Fibroblast of pulmonary artery (primary cell): ENCODE measurements around the gene TMEM9.
A peak's percentile ranks its signal among the peaks of the same experiment; 100 is the strongest.

ENCODE experiments used
- DNase-seq: peaks from one replicate; pipeline ENCODE4 v3.0.0-alpha.2; 2010; ENCODE audit warnings: low read depth
- H3K4me3 ChIP-seq: replicated peaks from 2 replicates; pipeline ENCODE4 v1.5.1; 2011; ENCODE audit warnings: low read depth, mild to moderate bottlenecking, control low read depth, low read length, moderate library complexity
- TF ChIP-seq, protein P1 (sequence below): IDR thresholded peaks from 2 replicates; pipeline ENCODE4 v1.5.1; 2011; ENCODE audit warnings: mild to moderate bottlenecking, control low read depth, low read length, inconsistent platforms; ENCODE audit errors: missing control alignments

The TMEM9 gene

DNA sequence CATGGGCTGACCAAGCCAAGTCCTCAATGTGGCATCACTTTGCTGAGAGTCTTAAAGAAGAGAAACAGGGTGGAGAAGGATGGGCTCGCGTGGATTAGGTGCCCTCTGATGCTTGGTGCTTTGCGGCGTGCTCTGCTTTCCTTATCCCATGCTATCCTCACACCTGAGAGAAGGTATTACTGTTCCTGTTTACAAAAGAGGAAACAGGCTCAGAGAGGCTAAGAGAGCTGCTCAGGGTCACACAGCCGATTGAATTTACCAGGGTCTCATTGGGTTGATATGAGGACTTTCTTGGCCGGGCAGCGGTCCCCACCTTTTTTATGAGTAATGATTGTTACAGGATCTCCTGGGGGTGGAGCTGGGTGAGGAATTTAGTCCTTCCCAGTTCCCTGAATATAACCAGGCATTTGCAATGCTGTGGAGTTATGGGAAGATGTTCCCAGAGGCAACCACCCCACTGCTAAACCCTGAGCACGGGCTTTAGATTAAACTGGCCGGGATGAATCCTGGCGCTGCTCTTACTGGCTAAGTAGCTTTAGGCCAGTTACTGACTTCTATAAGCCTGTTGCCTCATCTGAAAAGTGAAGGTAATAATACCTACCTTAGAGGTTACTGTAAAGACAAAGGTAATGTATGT, 31.8 kb downstream of the TMEM9 start:
- no peak overlapping the region for H3K4me3 ChIP-seq
- no peak for DNase-seq
- TF ChIP-seq, protein P1, sequence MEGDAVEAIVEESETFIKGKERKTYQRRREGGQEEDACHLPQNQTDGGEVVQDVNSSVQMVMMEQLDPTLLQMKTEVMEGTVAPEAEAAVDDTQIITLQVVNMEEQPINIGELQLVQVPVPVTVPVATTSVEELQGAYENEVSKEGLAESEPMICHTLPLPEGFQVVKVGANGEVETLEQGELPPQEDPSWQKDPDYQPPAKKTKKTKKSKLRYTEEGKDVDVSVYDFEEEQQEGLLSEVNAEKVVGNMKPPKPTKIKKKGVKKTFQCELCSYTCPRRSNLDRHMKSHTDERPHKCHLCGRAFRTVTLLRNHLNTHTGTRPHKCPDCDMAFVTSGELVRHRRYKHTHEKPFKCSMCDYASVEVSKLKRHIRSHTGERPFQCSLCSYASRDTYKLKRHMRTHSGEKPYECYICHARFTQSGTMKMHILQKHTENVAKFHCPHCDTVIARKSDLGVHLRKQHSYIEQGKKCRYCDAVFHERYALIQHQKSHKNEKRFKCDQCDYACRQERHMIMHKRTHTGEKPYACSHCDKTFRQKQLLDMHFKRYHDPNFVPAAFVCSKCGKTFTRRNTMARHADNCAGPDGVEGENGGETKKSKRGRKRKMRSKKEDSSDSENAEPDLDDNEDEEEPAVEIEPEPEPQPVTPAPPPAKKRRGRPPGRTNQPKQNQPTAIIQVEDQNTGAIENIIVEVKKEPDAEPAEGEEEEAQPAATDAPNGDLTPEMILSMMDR, result no peak

DNA sequence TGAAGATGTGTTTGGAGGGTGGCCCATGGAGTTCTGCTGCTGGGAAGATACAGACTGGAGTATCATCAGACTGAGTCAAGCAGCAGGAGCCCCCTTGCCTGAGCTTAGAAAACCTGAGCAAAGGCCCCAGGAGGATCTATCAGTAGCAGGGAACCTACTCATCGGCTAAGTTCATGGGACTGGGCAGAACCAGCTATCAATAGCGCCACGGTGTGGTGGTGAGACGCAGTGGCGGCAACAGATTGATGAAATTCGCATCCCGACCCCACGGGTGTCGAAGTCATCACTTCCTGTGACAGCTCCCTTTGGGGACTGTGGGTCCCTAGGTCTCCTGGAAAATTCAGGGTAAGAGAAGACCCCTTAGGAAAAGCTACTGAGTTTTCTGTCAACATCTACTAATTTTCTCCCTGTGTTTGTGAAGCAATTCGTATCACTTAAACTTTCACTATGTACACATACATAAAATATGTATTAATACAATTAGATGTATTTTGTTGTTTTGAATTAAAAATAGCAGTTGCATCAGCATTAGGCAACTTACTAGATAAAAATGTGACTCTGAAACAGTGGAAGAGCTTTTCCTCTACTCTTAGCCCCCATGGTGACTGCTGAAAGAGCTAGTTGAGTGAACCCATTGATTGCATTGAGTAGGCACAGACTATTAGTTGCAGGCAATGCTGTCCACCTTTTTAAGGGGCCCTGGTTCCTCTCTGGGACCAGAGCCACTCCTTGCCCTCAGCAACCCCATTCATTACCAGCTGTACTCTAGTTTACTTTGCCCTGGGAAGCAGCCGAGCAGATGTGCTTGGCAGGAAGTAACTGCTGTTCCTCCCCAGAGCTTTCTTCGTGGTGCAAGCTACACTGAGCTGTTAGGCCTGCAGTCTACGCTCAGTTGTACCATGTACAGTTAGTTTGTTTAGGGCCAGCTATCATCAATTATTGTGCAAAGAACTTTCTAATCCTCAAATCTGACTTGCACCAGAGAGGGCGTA, 34.8 kb downstream of the TMEM9 start:
- DNase-seq, result peak; percentile 48
- TF ChIP-seq, protein P1, result peak; percentile 72

DNA sequence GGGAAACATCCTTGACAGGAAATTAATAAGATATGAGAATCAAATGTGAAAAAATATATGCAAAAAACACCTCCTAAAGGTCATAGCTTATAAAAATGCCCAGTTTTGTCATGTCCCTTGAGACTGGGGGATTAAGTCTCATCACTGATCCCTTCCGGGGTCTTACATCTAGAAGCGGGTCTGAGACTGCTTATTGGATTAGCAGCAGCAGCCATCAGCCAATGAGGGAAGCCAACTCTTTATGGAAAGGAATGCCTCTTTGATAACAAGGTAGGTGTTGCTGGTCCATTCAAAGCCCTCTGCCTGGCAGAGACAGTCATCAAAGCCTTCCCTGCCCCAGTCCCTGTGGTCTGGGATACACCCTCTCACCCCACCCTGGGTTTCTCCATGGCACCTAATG, 38.2 kb downstream of the TMEM9 start:
- DNase-seq, result no peak
- TF ChIP-seq, protein P1, result no peak

More for the DNA sequence above, 34.8 kb downstream of the TMEM9 start:
- no peak overlapping the region for H3K4me3 ChIP-seq

DNA sequence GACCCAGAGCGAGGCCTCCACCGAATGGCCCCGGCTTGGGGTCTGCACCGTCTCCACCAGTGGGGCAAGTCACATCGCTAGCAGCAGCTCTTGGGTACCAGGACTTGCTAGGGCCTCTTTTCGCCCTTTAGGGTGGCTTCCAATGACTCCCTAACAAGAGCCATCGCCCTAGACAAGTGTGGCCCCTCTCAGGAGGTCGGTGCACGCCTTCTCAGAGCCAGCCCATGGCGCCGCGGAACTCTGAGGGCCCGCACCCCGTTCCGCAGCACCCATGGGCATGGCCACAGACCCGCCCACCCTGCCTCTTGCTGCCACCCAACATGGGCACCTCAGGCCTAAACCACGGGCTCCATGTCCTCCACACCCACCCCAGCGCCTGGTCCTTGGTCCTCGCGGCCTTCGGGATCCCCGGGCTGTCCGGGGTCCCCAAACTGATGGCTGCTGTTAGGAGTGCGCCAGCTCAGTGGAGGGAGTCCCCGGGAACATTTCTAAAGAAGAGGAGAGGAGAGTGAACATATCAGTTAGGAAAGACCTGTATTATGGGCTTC, 38.8 kb downstream of the TMEM9 start:
- no peak overlapping the region for H3K4me3 ChIP-seq
- TF ChIP-seq, protein P1, result no peak
- no peak for DNase-seq

More for the DNA sequence above, 38.2 kb downstream of the TMEM9 start:
- no peak overlapping the region for H3K4me3 ChIP-seq

DNA sequence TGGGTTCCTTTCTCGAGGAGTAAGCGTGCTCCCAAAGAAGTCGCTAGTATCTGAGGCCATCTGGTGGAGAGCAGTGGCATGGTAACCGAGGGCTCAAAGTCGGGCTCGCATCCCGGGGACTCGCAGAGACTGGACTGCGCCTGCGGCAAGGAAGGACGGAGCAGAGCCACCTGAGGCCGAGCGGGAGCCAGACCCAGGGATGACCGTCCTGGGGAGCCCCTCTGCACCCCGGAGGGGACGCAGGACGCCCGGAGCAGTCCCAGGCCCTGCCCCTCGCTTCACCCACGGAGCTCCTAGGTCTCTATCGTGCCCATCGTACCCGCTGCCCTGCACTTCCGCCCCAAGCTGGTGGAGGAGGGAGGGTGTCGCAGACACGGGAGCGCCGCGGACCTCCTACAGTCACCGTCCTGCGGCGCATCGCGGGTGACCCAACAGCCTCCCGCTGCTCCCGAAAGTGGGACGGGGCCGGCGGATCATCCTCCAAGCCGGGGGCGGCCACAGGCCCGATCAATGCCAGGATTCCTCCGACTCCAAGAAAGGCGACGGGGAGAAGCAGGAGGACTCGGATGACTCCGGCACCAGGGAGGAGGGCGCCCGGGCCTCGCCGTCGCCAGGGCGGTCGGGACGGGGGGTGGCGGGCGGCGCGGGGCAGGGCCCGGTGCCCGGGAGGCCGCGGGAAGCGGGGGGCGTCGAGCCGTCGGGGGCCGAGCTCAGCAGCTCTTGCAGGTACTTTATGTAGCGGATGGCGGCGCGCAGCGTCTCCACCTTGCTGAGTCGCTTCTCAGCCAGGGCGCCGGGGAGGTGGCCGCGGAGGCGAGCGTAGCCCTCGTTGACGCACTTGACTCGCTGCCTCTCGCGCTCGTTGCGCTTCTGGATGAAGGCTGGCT, 39.8 kb downstream of the TMEM9 start:
- H3K4me3 ChIP-seq, result peak overlapping the region; percentile 60
- TF ChIP-seq, protein P1, result peak; percentile 89
- DNase-seq, result peak; percentile 93
